ENCODE data around the gene C5orf63.

C5orf63 gene

GRCh38 chr5:127014573-127014972, 58.7 kb downstream of the C5orf63 start:
- Histone ChIP-seq H3K4me3 (ENCODE audit: low read depth, low read length, poor library complexity, severe bottlenecking) (no peak overlapping the region), H3K27me3 (ENCODE audit: insufficient read depth, low read length) (no peaks in the 10 kb centered on the region), H3K36me3 (ENCODE audit: insufficient read depth, low read length) (no peaks in the 10 kb centered on the region), H3F3A (ENCODE audit: insufficient read depth, low read length) (no peaks in the 10 kb centered on the region), H3K9ac (ENCODE audit: low read length) (no peak overlapping the region), H3K4me1 (ENCODE audit: insufficient read depth, low read length, severe bottlenecking) (no peaks in the 10 kb centered on the region), H3K79me2 (ENCODE audit: insufficient read depth, low read length) (no peaks in the 10 kb centered on the region), H3K9me2 (ENCODE audit: low read depth, low read length) (no peaks in the 10 kb centered on the region), H3K9me3 (ENCODE audit: low read length) (no peaks in the 10 kb centered on the region), H2AFZ (ENCODE audit: low read length) (no peak overlapping the region), H3K27ac (ENCODE audit: low read depth, low read length, poor library complexity, severe bottlenecking) (no peak overlapping the region), H3K4me2 (ENCODE audit: low read length) (no peak overlapping the region), H4K20me1 (ENCODE audit: insufficient read depth, low read length) (no peaks in the 10 kb centered on the region)
- TF ChIP-seq EZH2 (IDR thresholded peaks at IDR 0.05; ENCODE audit: borderline replicate concordance, low read length), result no peak
- no peak for TF ChIP-seq CTCF (IDR thresholded peaks at IDR 0.05; ENCODE audit: low read length)

GRCh38 chr5:127013407-127013806, 59.9 kb downstream of the C5orf63 start:
- Histone ChIP-seq H3K36me3 (ENCODE audit: insufficient read depth, low read length) (no peaks in the 10 kb centered on the region), H3K4me3 (ENCODE audit: low read depth, low read length, poor library complexity, severe bottlenecking) (no peak overlapping the region), H3K9me2 (ENCODE audit: low read depth, low read length) (no peaks in the 10 kb centered on the region), H3K9ac (ENCODE audit: low read length) (no peak overlapping the region), H4K20me1 (ENCODE audit: insufficient read depth, low read length) (no peaks in the 10 kb centered on the region), H3K4me2 (ENCODE audit: low read length) (no peak overlapping the region), H3K79me2 (ENCODE audit: insufficient read depth, low read length) (no peaks in the 10 kb centered on the region), H3K4me1 (ENCODE audit: insufficient read depth, low read length, severe bottlenecking) (no peaks in the 10 kb centered on the region), H3K27ac (ENCODE audit: low read depth, low read length, poor library complexity, severe bottlenecking) (no peak overlapping the region), H3K9me3 (ENCODE audit: low read length) (no peaks in the 10 kb centered on the region), H3K27me3 (ENCODE audit: insufficient read depth, low read length) (no peaks in the 10 kb centered on the region), H2AFZ (ENCODE audit: low read length) (no peak overlapping the region), H3F3A (ENCODE audit: insufficient read depth, low read length) (no peaks in the 10 kb centered on the region)
- TF ChIP-seq EZH2 (IDR thresholded peaks at IDR 0.05; ENCODE audit: borderline replicate concordance, low read length) (no peak), CTCF (IDR thresholded peaks at IDR 0.05; ENCODE audit: low read length) (no peak)

- H3K36me3 ChIP-seq (ENCODE audit: insufficient read depth, low read length), result no peaks in the 10 kb centered on the region
- H3K27ac ChIP-seq (ENCODE audit: low read depth, low read length, poor library complexity, severe bottlenecking), result no peak overlapping the region
- no peaks in the 10 kb centered on the region for H3K9me3 ChIP-seq (ENCODE audit: low read length)
- no peaks in the 10 kb centered on the region for H3K4me1 ChIP-seq (ENCODE audit: insufficient read depth, low read length, severe bottlenecking)
- no peaks in the 10 kb centered on the region for H3K27me3 ChIP-seq (ENCODE audit: insufficient read depth, low read length)
- no peak overlapping the region for H3K4me3 ChIP-seq (ENCODE audit: low read depth, low read length, poor library complexity, severe bottlenecking)
- H3K9me2 ChIP-seq (ENCODE audit: low read depth, low read length), result no peaks in the 10 kb centered on the region
- no peak overlapping the region for H2AFZ ChIP-seq (ENCODE audit: low read length)
- H4K20me1 ChIP-seq (ENCODE audit: insufficient read depth, low read length), result no peaks in the 10 kb centered on the region
- no peaks in the 10 kb centered on the region for H3F3A ChIP-seq (ENCODE audit: insufficient read depth, low read length)
- no peak overlapping the region for H3K9ac ChIP-seq (ENCODE audit: low read length)
- H3K79me2 ChIP-seq (ENCODE audit: insufficient read depth, low read length), result no peaks in the 10 kb centered on the region
- TF ChIP-seq CTCF (IDR thresholded peaks at IDR 0.05; ENCODE audit: low read length) (no peak), EZH2 (IDR thresholded peaks at IDR 0.05; ENCODE audit: borderline replicate concordance, low read length) (no peak)
- no peak overlapping the region for H3K4me2 ChIP-seq (ENCODE audit: low read length)
Observed at GRCh38 chr5:127012916-127013315, 60.4 kb downstream of the C5orf63 start.

Data from OCI-LY1 (cell line).